Measurements from ENCODE around the gene ADAMTS19. TPM values are rescaled to one million over a fixed set of nuclear protein-coding genes. Genes with fewer than 3 reads are reported as not detected.
"Not testable (repeated sequence)": the region's sequence is repeated elsewhere in the genome, so short reads cannot be mapped to it uniquely, and the experiment has no call there.

Gene ADAMTS19
- total RNA-seq, 1 donor from 2014 or later = not detected

DNA sequence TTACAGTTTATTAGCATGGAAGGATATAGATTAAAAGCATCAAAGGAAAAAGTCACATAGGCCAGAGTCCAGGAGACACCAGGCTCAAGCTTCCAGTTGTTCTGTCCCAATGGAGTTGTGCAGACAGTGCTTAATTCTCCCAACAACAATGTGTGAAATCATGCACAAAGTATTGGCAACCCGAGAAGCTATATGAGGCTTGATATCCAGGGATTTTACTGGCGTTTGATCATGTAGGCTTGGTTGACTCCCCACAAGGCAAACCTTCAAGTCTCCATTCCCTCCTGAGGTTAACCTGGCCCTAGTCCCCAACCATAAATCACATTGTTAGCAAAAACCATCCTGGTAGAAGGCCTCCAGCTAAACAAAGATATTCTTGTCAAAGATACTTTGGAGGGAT lies 141.5 kb downstream of the ADAMTS19 start:
- no peak for DNase-seq

DNA sequence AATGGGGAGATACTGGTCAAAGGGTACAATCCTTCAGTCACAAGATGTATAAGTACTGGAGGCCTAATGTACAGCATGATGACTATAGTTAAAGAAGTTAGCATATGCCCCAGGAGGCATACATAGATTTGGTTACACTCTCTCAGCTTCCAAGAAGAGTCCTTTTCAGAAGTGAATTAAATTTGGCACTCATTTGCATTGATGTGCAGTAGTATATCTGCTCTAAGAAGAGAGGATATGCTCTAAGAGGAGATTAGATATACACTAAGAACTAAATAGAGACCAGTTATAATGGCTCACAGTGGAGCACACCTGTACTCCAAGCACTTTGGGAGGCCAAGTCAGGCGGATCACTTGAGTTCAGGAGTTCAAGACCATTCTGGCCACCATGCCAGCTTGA lies 148.3 kb downstream of the ADAMTS19 start:
- no peak for DNase-seq

GRCh38 chr5:129609710-129610109 lies 149.6 kb downstream of the ADAMTS19 start:
- DNase-seq = no peak

DNA sequence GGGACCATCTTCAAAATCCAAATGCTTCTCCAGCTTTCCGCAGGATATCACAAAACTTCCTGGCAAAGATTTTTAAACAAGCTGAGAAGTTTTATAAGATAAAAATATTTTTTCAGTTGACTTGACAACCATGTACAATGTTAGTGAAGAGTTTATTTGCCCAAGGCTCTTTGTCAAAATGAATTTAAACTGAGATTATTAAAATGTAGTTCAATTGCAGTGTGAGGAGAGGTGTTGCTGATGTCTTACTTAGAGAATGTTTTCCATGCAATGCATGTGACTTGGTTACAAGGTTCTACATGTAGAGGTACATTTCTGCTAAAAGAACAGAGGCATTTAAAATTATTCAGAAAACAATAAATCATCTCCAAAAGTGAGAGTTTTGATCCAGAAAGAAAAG lies 156.4 kb downstream of the ADAMTS19 start:
- DNase-seq = no peak

DNA sequence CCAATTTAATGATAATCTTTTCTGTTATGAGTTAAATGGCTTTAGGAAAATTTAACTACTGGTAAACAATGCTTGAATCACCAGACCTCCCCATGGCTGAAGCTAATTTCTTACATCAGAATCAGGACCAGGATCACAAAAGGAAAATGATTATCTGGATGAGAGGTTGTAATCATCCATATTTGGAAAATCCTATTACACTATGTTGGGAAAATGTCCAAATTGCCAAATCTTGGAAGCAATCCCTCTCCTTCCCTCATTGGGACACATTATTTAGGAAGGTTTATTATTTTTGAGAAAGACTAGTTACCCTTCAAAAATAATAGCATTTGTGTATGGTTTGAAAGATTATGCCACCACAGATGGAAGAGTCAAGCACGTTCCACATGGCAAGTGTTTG lies 157.1 kb downstream of the ADAMTS19 start:
- no peak for DNase-seq

DNA sequence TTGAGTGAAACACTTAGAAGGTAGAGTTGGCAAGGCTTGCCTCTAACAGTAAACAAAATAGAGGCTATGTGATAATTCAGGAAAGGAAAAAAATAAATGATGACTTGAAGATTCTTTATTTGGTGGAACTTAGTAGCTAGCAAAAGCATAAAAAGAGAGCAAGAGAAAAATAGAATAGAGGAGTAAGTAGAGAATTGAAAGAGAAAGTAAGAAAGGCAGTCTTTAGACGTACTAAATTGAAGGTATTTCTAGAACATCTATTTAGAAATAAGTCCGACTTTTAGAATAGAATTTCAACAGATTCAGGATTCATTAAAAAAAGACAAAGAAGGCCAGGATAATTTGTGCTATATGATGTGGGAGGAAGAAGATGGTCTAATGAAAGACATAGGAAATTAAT lies 159.7 kb downstream of the ADAMTS19 start:
- no peak for DNase-seq

GRCh38 chr5:129622531-129622930 lies 162.4 kb downstream of the ADAMTS19 start:
- DNase-seq = no peak

DNA sequence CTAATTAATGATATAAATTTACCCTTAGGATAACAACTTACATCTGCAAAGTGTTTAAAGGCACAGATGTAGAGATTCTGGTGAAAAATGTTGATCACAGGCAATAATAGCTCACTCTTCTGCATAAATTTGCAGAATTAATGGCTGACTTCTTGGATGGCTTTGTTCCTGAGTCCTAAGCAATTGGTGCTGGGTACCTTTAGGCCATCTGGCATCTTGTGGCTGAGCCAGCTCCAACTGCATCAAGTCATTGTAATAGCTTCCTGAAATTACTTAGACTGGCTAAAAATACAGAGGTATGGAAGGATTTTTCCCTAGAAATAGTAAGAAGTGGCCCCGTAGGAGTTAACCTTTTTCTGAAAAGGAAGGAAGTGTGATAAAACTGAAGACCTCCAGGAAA lies 169.5 kb downstream of the ADAMTS19 start:
- DNase-seq = no peak

GRCh38 chr5:129630101-129630500 lies 170.0 kb downstream of the ADAMTS19 start:
- DNase-seq = no peak

DNA sequence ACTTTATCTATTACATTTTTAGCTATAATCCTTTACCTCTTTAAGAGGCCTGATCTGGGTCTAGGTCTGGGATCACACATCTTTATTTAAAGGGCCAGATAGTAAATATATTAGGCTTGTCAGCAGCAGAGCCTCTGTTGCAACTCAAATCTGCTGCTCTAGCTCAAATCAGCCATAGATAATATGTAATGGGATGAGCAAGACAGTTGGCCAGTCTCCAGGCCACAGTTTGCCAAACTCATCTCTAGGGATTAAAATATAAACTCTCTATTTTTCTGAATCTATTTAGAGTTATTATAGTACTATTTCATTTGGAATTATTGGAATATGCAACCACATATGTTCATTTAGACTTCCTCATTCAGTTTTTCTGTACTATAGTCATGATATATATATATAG lies 171.9 kb downstream of the ADAMTS19 start:
- DNase-seq = no peak

DNA sequence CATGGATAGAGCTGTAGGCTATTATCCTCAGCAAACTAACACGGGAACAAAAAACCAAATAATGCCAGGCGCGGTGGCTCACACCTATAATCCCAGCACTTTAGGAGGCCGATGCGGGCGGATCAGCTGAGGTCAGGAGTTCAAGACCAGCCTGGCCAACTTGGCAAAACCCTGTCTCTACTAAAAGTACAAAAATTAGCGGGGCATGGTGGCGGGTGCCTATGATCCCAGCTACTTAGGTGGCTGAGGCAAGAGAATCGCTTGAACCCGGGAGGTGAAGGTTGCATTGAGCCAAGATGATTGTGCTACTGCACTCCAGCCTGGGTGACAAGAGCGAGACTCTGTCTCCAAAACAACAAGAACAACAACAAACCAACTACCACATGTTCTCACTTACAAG lies 177.4 kb downstream of the ADAMTS19 start:
- not testable (repeated sequence) for DNase-seq

- no peak for DNase-seq
These were observed 179.2 kb downstream of the ADAMTS19 start for GRCh38 chr5:129639331-129639730.

DNA sequence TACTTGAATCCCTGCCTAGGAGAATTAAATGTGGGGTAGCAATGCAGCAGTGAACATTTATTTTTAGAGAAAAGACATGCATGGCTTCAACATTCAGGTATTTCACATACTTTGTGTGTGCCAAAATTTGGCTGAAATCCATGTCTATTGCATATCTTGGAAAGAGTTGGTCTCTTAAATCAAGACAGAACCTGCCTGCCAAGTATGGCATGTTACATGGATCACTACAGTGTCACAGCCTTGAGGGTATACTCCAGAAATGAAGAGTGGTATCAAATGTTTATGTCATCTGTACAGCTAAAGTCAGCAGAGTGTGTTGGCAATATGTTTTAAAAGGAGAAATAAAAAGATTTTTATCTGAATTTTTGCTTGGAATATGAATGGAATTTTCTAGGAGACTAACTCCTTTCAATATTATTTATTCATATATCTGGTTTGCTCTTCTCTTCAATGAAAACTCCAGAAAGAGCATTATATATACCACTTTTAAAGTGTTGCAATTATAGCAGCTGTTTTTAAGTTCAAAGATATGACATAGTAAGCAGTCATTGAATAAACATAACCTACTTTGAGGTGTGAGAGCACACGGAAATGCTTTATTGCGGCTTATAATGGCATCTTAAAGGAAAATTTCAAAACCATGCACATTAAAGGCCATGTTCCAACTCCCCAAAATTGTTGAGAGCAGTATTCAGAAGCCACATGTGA lies 192.4 kb downstream of the ADAMTS19 start:
- no peak for DNase-seq

DNA sequence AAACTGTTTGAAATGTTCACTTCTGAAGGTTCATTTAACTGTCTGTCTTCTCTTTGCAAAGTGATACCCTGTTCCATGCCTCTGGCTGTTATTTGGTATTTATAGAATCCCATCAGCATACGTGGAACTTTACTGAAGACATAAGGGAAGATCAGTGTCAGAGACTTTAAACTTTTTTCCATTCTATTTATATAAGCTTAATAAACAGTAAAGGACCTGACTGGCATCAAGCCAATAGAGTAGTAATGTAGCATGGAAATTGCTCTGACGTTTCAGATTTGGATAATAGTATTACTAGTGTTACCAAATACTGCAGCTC lies 192.9 kb downstream of the ADAMTS19 start:
- DNase-seq = no peak

- no peak for DNase-seq
These were observed 193.3 kb downstream of the ADAMTS19 start for GRCh38 chr5:129653442-129653841.

- no peak for DNase-seq
These were observed 196.9 kb downstream of the ADAMTS19 start for GRCh38 chr5:129656952-129657351.

DNA sequence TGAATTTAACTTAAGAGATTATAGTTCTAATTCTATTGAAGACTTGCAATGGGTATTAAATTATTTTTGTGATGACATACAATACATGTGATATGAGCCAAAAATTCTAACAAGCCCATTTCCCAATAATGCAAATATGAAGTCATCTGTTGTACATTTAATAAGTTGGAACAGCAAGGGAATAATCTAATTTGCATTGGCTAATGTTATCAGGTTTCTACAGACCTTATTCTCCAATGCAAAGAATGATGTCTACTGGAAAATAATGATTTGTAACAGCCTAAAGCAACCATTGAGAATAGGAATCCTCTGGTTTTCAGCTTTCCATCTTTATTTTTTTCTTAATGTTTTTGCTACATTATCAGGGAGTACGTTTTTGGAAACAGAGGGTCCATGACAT lies 198.7 kb downstream of the ADAMTS19 start:
- no peak for DNase-seq

GRCh38 chr5:129661366-129662035 lies 201.4 kb downstream of the ADAMTS19 start:
- DNase-seq = no peak

- peak; percentile 80 for DNase-seq
These were observed 204.3 kb downstream of the ADAMTS19 start for GRCh38 chr5:129664336-129664937.

DNA sequence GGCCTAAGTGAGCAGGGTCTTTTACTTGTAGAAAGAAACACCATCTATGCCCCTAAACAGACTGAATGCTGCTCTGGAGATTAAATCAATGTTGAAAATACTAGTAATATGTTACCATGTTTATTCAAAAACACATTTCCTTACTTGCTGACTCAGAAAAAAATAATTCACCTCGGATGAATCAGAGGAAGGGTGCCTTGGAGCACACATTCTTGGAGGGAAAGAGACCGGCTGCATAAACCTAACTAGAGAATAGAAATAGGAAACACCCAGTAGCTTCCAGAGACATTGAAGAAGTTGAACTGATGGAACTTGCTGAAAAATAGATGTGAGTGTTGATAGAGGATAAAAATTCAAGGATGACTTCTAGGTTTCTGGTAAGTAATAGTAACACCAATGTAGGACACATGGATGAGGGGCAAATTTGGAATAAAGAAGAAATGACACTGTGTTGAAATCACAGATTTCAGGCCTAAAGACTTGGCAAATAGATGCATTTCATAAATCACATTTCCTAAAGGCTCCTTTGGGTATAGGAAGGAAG lies 210.9 kb downstream of the ADAMTS19 start:
- peak; percentile 59 for DNase-seq

DNA sequence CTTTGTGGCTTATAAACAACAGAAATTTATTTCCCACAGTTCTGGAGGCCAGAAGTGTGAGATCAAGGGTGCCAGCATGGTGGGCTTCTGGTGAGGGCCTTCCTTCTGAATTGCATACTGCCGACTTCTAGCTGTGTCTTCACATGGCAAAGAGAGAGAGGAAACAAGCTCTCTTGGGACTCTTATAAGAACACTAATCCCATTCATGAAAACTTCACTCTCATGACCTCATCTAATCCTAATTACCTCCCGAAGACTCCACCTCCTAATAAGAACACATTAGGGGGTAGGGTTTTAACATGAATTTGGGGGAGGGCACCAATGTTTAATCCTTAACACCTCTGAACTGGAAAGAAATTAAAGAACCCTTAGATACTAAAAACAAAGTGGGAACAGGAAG lies 211.9 kb downstream of the ADAMTS19 start:
- DNase-seq = no peak

GRCh38 chr5:129679671-129680070 lies 219.6 kb downstream of the ADAMTS19 start:
- no peak for DNase-seq

- no peak for DNase-seq
These were observed 227.8 kb downstream of the ADAMTS19 start for GRCh38 chr5:129687941-129688340.

DNA sequence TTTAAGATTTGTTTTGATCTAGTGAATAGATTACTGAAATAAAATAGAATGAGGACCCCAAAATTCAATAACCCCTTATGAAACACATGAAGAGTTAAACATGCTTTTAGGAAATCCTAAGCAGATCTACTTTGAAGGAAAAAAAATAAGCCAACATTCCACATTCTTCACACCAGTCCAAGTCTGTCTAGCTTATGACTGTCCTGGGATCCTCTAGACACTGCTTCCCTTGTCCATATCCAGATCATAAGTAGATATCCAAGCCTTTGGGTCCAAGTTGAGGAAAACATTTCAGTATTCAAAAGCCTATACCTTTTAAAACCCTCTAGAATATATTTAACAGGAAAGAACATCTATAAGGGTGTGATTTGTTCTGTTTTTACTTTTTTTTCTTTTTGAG lies 228.9 kb downstream of the ADAMTS19 start:
- no peak for DNase-seq

Data from dermis blood vessel endothelial cell (primary cell).